SHP77 (cell line): ENCODE measurements around the gene PRR15.
"Not testable (repeated sequence)": the region's sequence is repeated elsewhere in the genome, so short reads cannot be mapped to it uniquely, and the experiment has no call there.

Experiments
- DNase-seq, 2 experiments: peaks; one replicate each; lab custom pipeline; 2025; lab: John Stamatoyannopoulos, UW

PRR15 gene

GRCh38 chr7:29563590-29564495, at the start of gene PRR15:
Gene PRR15 (plus strand): TSS chr7:29563835. CDS start chr7:29566330, 2,495 bp downstream.
- DNase-seq = no peak

DNA sequence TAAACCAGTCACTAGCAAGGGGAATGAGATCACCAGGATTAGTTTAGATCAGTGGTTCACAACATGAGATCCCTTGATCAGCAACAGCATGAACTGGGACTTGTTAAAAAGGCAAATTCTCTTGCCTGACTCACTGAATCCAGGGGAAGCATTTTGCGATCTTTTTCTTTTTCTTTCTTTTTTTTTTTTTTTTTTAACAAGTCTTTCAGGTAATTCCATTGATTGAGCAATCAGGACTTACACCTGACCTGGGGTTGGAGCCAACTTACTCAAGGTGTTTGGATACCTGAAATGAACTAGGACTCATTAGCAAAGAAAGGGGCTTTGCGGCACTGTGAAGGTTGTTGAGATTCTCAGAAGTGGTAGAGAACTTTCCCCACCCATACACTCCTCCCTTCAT, 47.1 kb upstream of the PRR15 start:
- DNase-seq = no peak

- no peak for DNase-seq
Observed at GRCh38 chr7:29518616-29519015, 45.0 kb upstream of the PRR15 start.

GRCh38 chr7:29523728-29524127, 39.9 kb upstream of the PRR15 start:
- DNase-seq = no peak

DNA sequence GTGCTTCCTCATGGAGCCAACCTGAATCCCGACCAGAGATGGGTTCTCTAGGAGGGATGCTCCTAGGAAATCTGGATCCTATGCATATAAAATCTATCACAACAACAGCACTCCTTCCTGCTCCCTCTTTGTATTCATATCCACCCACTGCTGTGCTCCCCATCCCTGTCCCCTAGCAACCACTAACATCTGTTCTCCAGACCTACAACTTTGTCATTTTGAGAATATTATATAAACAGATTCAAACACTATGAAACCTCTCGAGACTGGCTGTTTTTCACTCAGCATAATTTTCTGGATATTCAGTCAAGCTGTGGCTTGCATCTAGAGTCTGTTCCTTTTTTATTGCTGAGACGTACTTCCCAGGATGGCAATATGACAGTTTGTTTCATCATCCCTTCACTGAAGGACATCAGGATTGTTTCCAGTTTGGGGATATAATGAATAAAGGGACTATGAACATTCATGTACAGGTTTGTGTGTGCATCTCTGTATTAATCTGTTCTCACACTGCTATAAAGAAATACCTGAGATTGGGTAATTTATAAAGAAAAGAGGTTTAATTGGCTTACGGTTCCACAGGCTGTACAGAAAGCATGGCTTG, 36.0 kb upstream of the PRR15 start:
- DNase-seq = no peak

DNA sequence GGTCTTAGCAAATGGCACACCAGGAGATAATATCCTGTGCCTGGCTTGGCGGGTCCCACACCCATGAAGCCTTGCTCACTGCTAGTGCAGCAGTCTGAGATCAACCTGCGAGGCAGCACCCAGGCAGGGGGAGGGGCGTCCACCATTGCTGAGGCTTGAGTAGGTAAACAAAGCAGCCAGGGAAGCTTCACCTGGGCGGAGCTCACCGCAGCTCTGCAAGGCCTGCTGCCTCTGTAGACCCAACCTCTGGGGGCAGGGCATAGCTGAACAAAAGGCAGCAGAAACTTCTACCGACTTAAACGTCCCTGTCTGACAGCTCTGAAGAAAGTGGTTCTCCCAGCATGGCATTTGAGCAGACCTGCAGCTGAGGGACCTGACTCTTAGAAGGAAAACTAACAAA, 35.1 kb upstream of the PRR15 start:
- DNase-seq = not testable (repeated sequence)

DNA sequence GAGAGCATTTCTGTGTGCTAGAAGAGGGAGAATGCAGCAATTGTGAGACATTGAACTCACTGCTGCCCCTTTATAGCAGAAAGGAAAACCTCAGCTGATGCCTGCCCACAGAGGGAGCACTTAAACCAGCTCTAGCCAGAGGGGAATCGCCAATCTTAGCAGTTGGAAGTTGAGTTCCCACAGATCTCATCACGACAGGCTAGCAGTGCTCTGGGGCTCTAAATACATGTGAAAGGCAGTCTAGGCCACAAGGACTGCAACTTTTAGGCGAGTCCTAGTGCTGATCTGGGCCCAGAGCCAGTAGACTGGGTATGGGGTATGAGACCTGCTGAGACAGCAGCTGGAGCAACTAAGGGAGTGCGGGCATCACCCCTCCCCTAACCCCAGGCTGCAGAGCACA, 25.2 kb upstream of the PRR15 start:
- DNase-seq = no peak

- DNase-seq = no peak
Observed at GRCh38 chr7:29539471-29539870, 24.2 kb upstream of the PRR15 start.

DNA sequence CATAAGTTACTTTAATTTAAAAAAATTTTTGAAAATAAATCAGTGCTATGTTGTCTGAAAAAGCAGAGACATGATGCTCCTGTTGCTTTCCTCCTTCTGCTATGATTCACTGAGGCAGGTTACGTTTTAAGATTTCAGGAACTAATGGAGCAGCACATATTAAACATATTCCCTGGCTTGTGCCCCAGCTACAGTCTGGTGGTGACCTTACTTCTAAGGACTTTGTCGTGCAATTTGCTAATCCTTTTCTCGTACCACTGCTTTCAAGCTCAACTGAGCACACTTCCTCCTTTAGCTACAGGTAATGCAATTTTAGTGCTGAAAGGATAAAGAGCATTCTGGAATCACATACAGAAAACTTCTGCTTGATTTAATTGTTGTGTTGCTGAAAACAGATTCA, 16.2 kb upstream of the PRR15 start:
- no peak for DNase-seq

DNA sequence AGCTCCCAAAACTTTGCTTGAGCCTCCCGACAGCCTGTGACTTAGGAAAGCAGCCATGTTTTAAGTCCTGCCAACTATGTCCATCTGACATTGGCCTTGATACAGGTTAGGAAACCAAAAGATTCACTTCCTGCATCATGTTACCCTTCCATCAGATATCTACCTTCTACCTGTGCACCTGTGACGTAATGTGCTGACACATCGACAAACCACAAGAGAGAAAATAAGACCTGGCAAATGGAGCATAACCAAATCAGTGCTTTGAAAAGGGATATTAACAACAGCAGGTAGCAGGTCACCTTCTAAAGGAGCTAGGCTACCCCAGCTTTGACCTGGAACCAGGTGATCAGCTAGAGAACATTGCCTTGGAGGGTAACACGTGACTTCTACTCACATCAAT, 14.8 kb upstream of the PRR15 start:
- no peak for DNase-seq

DNA sequence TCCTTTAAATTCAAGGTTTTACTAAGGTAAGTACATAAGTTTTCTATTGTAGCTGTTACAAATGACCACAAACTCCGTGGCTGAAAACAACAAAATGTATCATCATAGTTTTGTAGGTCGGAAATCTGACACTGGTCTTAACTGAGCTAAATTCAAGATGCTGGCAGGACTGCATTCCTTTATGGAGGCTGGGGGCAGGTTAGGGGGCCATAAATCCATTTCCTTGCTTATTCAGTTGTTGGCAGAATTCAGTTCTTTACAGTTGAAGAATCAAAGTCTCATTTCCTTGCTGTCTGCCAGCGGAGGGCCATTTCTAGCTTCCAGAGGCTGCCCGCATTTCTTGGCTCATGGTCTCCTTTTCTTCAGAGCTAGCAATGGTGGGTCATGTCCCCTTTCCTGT, 11.2 kb upstream of the PRR15 start:
- no peak for DNase-seq

GRCh38 chr7:29555061-29555460, 8.6 kb upstream of the PRR15 start:
- no peak for DNase-seq

GRCh38 chr7:29556405-29557195, 7.0 kb upstream of the PRR15 start:
- no peak for DNase-seq

DNA sequence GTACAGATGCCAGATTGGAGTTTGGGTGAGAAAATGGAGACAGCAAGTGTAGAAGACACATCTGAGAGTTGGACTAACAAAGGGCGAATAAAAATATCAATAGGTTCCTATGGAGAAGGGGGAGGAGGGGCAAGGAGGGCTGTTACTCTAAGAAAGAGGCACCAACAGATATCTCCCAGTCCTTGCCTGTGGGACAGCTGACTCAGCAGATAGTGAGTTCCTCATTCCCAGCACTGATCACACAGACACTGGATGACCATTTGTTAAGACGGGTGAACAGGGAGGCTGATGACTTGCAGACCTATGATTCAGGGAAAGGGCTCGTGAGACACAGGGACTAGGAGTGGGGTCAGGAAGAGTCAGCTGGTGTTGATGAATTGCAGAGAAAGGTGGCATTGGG, 5.7 kb upstream of the PRR15 start:
- no peak for DNase-seq

GRCh38 chr7:29561271-29561670, 2.4 kb upstream of the PRR15 start:
- no peak for DNase-seq

GRCh38 chr7:29562307-29562706, 1.3 kb upstream of the PRR15 start:
- DNase-seq = no peak

- DNase-seq = no peak
Observed at GRCh38 chr7:29564496-29565223, 1.0 kb downstream of the PRR15 start.

GRCh38 chr7:29565224-29565630, 1.6 kb downstream of the PRR15 start:
- DNase-seq = no peak

GRCh38 chr7:29565634-29565981, 2.0 kb downstream of the PRR15 start:
- no peak for DNase-seq

DNA sequence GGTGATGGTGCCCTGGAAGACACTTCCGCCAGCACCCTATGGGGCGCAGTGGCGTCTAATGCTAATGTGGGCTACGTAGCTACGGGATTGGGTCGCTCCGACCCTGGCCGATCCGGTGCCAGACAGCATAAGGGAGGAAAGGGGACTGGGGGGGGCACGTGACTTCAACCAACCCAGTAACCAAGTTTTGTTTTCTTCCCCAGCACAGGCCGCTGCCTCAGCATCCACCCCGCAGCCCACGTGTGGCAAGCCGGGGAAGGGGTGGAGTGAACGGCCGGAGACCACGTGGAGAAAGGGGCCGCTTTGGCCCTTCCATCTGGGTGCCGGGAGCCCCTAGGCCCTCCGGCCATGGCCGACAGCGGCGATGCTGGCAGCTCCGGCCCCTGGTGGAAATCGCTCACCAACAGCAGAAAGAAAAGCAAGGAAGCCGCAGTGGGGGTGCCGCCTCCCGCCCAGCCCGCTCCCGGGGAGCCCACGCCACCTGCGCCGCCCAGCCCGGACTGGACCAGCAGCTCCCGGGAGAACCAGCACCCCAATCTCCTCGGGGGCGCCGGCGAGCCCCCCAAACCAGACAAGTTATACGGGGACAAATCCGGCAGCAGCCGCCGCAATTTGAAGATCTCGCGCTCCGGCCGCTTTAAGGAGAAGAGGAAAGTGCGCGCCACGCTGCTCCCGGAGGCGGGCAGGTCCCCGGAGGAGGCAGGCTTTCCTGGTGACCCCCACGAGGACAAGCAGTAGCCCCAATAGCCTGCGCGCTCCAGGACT, 2.5 kb downstream of the PRR15 start:
- no peak for DNase-seq

GRCh38 chr7:29567174-29567573, 3.5 kb downstream of the PRR15 start:
- DNase-seq = no peak
